Ovary (tissue), 9 donors: Measurements from ENCODE around the gene DNHD1. TPM values are rescaled to one million over a fixed set of nuclear protein-coding genes. Genes with fewer than 3 reads are reported as not detected.

Experiments used
- DNase-seq, 5 donors: peaks; one replicate each; pipeline ENCODE4 v3.0.0-alpha.2; 2019 to 2020
- H3K27ac ChIP-seq, 2 donors: fragments of 200-600 bp; one replicate each; pipeline versions ENCODE4 v1.5.1 to v1.8.0; 2019 to 2022
- H3K27me3 ChIP-seq: fragments of 200-600 bp; one replicate; pipeline ENCODE4 v1.8.0; 2022
- H3K36me3 ChIP-seq: fragments of 200-600 bp; sonication (generic); one replicate; pipeline ENCODE4 v1.5.1; 2019
- H3K4me1 ChIP-seq: one replicate; pipeline ENCODE4 v1.8.1; 2013; ENCODE audit warnings: mild to moderate bottlenecking, moderate library complexity; ENCODE audit not compliant: insufficient read depth
- H3K4me3 ChIP-seq: fragments of 200-600 bp; sonication (generic); one replicate; pipeline ENCODE4 v1.5.1; 2017
- H3K9me3 ChIP-seq, 2 donors: fragments of 200-600 bp in 1 of 2; sonication (generic) in 1 of 2; one replicate each; pipeline versions ENCODE4 v1.5.1 to v1.8.1; 2013 to 2019; ENCODE audit warnings: mild to moderate bottlenecking in 1 of 2, moderate library complexity in 1 of 2
- EP300 ChIP-seq: sonication (generic); formaldehyde crosslinking; IDR thresholded peaks from one replicate; pipeline ENCODE4 v1.6.1; 2017; ENCODE audit warnings: antibody characterized with exemption
- POLR2A ChIP-seq: fragments of 450-650 bp; IDR thresholded peaks from one replicate; pipeline ENCODE4 v1.6.1; 2017; ENCODE audit warnings: antibody characterized with exemption, mild to moderate bottlenecking, moderate library complexity
- WGBS, 3 donors: extraction: QIAGEN DNeasy Blood & Tissue Kit in 1 of 3; methylation state at CpG; one replicate each; pipeline versions ENCODE4 v1.1.5 to v1.1.7; 2013 to 2017; 5-methylcytosine and 5-hydroxymethylcytosine counted together
- intact Hi-C, 4 donors: fragments of 100-400 bp; cut with DNase I; formaldehyde crosslinking; loops; one replicate each; pipeline versions ENCODE4 v1.11.0 to v1.15.1; 2022 to 2023
- polyA plus RNA-seq, 2 donors: library from polyadenylated mRNA; stranded (reverse); fragments of 200-250 nt in 1 of 2; fragments of 350-450 nt in 1 of 2; fragmentation: Illumina TruSeq in 1 of 2; extraction: RNeasy Lipid Tissue Mini Kit (QIAGEN cat#74804) in 1 of 2; gene quantifications; one replicate each; pipeline ENCODE4 v1.2.3, GENCODE V29; 2013 to 2014
- total RNA-seq, 7 donors: library from RNA; depleted of rRNA in 2 of 7; stranded (reverse); fragments of >200 nt in 2 of 7; fragmentation: NEBNext Ultra II Directional in 3 of 7; extraction: Animal tissue kit (Norgen Biotek cat#: 25700) in 3 of 7; gene quantifications; one replicate each; pipeline versions ENCODE4 v1.1.0 to v1.2.4, GENCODE V29; 2016 to 2023
- TF ChIP-seq, protein P1 (sequence below), 3 donors: fragments of 450-650 bp in 2 of 3; fragments of 200-600 bp in 1 of 3; IDR thresholded peaks; one replicate each; pipeline versions ENCODE4 v1.5.1 to v1.8.0; 2016 to 2022; ENCODE audit warnings: antibody characterized with exemption in 3 of 3, mild to moderate bottlenecking in 1 of 3
- donor health status: DM: no; HTN: no; CAD: no; lungs with moderate emphysema.
- donor health status: DM: no; HTN: no; CAD: no.
- donor health status: Bipolar disorder and iron deficiency.
- donor health status: DM: yes; HTN: yes; CAD: no.
- donor health status: DM: no; HTN: no; CAD: no.
- donor health status: DM: yes; HTN: yes; CAD: no.

Gene DNHD1
- total and polyA plus RNA-seq, 9 donors, result 4.0 to 27.6 (median 9.2) TPM

DNA sequence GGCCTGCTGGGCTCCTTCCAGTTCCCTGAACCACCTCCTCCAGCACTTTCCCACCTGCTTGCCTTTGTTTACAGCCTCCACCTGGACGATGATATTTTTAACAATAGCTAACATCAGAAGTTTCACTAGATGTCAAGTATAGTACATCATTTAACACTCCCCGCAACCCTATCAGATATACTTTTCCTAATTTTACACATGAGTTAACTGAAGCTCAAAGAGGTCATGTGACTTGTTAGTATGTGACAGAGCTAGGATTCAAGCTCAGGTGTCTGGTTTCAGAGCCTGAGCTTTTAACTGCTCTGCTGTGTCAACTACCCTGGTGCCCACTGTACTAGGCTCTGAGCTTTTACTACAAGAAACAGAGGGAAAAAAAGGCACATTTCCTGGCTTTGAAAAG lies 42.0 kb upstream of the DNHD1 start:
- WGBS, 3 donors, result 84 to 85% (median 84%) methylated on average over 2 of the region's 2 CpGs
- TF ChIP-seq POLR2A, result no peak
- TF ChIP-seq, protein P1, sequence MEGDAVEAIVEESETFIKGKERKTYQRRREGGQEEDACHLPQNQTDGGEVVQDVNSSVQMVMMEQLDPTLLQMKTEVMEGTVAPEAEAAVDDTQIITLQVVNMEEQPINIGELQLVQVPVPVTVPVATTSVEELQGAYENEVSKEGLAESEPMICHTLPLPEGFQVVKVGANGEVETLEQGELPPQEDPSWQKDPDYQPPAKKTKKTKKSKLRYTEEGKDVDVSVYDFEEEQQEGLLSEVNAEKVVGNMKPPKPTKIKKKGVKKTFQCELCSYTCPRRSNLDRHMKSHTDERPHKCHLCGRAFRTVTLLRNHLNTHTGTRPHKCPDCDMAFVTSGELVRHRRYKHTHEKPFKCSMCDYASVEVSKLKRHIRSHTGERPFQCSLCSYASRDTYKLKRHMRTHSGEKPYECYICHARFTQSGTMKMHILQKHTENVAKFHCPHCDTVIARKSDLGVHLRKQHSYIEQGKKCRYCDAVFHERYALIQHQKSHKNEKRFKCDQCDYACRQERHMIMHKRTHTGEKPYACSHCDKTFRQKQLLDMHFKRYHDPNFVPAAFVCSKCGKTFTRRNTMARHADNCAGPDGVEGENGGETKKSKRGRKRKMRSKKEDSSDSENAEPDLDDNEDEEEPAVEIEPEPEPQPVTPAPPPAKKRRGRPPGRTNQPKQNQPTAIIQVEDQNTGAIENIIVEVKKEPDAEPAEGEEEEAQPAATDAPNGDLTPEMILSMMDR (IDR thresholded peaks at IDR 0.05), result no peak
- no peak for TF ChIP-seq EP300
- no peaks in the 10 kb centered on the region for H3K36me3 ChIP-seq

GRCh38 chr11:6456361-6457073 lies 40.6 kb upstream of the DNHD1 start:
- intact Hi-C loops, result no loop called here
- Histone ChIP-seq H3K27ac (no peak overlapping the region), H3K4me3 (no peak overlapping the region), H3K36me3 (no peaks in the 10 kb centered on the region), H3K27me3 (no peaks in the 10 kb centered on the region), H3K9me3 (no peaks in the 10 kb centered on the region), H3K4me1 (no peaks in the 10 kb centered on the region)
- WGBS, 3 donors, result 92 to 96% (median 94%) methylated on average over 46 to 56 of the region's 56 CpGs
- TF ChIP-seq, protein P1 (IDR thresholded peaks at IDR 0.05), result no peak
- TF ChIP-seq POLR2A (no peak), EP300 (no peak)
- no peak for DNase-seq

More for the DNA sequence above, 42.0 kb upstream of the DNHD1 start:
- no peak overlapping the region for H3K4me3 ChIP-seq
- no peaks in the 10 kb centered on the region for H3K9me3 ChIP-seq
- no peak overlapping the region for H3K27ac ChIP-seq
- intact Hi-C loops, result no loop called here
- no peaks in the 10 kb centered on the region for H3K4me1 ChIP-seq
- DNase-seq, result no peak
- H3K27me3 ChIP-seq, result no peaks in the 10 kb centered on the region

DNA sequence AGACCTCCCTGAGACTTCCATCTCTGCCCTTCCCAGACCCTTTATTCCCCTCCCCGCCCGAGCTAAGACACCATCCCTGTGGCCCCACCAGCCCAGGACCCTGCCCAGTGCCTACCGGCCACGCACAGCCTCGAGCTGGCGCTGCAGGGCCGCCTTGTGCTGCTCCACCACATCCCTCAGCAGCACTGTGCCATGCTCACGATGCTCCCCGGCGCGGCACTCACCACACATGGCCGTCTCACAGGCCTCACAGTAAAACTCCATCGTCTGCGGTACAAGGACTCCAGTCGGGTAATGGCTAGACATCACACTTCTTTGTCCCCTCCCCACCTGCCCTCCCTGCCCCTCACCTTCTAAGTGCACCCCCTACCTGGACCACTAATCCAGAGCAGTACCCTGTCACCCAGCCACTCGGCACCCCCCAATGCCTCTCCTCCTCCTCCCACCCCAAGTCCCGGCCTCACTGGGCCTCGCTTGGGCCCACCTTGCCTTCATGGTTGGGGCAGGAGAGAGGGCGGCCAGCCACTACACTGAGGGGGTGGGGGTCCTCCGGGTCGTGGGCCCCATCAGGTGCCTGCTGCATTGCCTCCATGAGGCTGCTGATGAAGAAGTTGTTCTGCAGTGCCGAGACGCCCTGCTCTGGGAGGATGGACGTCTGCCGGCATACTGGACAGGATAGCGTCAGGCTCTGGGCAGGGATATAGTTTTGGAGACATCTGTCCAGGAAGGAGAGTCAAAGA lies 39.3 kb upstream of the DNHD1 start:
- Histone ChIP-seq H3K27ac (no peak overlapping the region), H3K9me3 (no peaks in the 10 kb centered on the region), H3K4me1 (no peaks in the 10 kb centered on the region), H3K27me3 (no peaks in the 10 kb centered on the region), H3K36me3 (no peaks in the 10 kb centered on the region), H3K4me3 (no peak overlapping the region)
- intact Hi-C loops, result no loop called here
- WGBS, 3 donors, result 92 to 93% (median 93%) methylated on average over 26 of the region's 26 CpGs
- DNase-seq, result no peak
- TF ChIP-seq, protein P1 (IDR thresholded peaks at IDR 0.05), result no peak
- TF ChIP-seq EP300 (no peak), POLR2A (no peak)

GRCh38 chr11:6458352-6459098 lies 38.6 kb upstream of the DNHD1 start:
- no peak for TF ChIP-seq POLR2A
- TF ChIP-seq EP300, result no peak
- TF ChIP-seq, protein P1 (IDR thresholded peaks at IDR 0.05), result no peak
- no peaks in the 10 kb centered on the region for H3K9me3 ChIP-seq
- no peaks in the 10 kb centered on the region for H3K36me3 ChIP-seq
- no peak overlapping the region for H3K4me3 ChIP-seq
- no peak overlapping the region for H3K27ac ChIP-seq
- WGBS, 3 donors, result 85 to 91% (median 87%) methylated on average over 2 of the region's 2 CpGs
- no peak for DNase-seq
- no peaks in the 10 kb centered on the region for H3K4me1 ChIP-seq
- intact Hi-C loops, result no loop called here
- H3K27me3 ChIP-seq, result no peaks in the 10 kb centered on the region
